HG03060 (cell line): Measurements from ENCODE around the gene ARHGAP42.
"Not testable (repeated sequence)": the region's sequence is repeated elsewhere in the genome, so short reads cannot be mapped to it uniquely, and the experiment has no call there.

Experiments used
- ATAC-seq: cut with Tn5 transposase; IDR thresholded peaks from one replicate; pipeline ENCODE4 v1.9.1; 2021; ENCODE audit warnings: low read depth, moderate number of reproducible peaks; ENCODE audit not compliant: unreplicated experiment

Gene ARHGAP42

GRCh38 chr11:100719362-100719761, 32.3 kb downstream of the ARHGAP42 start:
- ATAC-seq = no peak

- ATAC-seq = no peak
Observed at GRCh38 chr11:100719809-100720221, 32.7 kb downstream of the ARHGAP42 start.

DNA sequence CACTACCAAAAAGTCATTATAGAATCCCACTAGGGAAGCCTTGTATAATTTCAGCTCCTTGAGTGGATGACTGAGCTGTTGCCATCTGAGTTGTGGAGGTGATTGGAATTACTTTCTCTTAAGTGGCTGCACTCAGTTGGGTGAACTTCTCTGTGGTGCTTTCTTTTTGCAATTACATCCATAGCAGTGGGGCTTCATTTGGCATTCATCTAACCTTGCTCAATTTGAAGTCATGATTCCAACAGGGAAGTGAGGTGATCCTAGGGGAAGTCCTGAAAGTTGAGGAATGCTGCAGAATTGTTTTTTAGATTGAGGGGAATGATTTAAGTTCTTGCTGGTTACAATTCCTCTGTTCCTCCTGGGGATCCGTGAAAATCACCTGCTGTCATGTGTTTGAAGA, 39.6 kb downstream of the ARHGAP42 start:
- ATAC-seq = no peak

DNA sequence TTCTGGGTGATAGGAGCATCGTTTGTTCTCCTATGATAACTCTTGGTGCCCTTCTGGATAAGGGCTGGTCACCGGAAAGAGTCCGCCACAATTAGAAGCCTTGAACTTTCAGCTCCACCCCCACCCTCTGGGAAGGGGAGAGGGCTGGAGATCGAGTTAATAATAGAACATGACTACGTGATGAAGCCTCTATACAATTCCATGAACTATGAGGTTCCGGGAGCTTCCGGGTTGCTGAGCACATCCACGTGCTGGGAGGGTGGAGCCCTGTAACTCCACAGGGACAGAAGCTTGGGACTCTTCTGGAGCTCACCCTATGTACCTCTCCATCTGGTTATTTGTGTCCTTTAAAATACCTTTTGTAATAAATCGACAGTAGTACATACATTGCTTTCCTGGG, 40.3 kb downstream of the ARHGAP42 start:
- ATAC-seq = no peak

DNA sequence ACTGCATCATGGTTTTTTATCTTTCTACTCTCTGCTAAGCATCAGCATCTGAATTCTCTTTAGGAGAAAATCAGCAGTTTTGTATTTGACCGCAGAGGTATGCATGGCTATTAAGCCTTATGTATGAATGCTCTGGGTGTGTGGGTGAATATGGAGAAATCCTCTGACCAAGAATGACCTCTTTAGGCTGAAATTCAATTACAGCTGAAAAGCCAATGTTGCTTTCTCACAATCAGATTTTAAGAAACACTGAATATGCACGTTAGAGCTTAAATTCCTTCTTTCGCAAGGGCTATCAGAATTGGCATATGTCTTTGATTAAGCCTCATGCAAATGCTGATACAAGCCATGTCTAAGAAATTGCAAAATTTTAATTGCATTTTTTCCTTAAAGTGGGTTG, 43.2 kb downstream of the ARHGAP42 start:
- no peak for ATAC-seq

DNA sequence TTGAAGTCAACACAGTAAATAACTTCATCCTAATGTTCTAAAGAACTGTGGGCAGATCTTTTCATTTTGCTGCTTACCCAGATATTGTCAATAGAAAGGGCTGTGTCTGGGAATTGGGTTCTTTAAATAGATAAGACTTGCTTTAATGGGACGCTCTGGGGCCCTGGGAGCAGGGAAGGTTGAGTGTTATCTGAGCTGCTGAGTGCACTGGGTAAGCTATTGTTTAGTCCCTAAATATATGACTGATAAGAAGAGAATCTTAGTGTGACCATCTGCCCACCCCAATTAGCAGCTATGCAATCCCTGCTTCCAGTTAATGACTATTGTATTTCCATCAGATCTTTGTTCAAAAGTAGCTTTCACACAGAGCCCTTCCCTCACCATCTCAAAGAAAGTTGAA, 44.4 kb downstream of the ARHGAP42 start:
- ATAC-seq = no peak

GRCh38 chr11:100732949-100733348, 45.9 kb downstream of the ARHGAP42 start:
- no peak for ATAC-seq

- ATAC-seq = no peak
Observed at GRCh38 chr11:100734743-100735527, 47.8 kb downstream of the ARHGAP42 start.

DNA sequence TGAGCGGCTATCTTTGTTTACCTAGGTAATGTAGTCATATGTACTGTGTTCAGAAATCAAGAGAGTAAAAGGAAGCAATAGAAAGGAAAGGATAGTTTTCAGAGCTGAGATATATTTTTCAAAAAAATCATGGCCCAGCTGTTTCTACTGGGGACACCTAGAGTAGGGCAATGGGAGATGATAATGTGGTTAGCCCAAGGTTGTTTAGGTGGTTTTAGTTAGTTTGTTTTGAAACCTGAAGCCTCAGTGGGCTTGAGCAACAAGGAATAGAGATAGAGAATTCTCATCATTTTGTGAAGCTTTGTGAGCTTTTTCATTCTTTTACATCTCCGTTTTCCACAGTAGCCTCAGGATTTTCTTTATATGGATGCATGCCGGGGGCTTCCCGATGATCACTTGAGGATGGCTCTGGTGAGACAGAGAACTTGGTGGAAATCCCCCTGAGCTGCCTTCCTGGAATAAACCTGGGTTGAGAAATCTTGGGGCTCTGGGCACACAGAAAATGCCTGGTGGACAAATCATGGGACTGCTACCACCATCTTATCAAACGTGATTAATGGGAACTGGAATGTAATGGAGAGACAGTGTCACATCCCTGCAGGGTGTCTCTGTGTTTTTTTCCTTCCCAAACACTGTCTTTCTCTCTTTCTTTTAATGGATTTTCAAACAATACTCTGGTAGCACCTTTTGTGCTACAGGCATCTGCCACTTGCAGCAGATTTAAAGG, 49.0 kb downstream of the ARHGAP42 start:
- ATAC-seq = no peak

DNA sequence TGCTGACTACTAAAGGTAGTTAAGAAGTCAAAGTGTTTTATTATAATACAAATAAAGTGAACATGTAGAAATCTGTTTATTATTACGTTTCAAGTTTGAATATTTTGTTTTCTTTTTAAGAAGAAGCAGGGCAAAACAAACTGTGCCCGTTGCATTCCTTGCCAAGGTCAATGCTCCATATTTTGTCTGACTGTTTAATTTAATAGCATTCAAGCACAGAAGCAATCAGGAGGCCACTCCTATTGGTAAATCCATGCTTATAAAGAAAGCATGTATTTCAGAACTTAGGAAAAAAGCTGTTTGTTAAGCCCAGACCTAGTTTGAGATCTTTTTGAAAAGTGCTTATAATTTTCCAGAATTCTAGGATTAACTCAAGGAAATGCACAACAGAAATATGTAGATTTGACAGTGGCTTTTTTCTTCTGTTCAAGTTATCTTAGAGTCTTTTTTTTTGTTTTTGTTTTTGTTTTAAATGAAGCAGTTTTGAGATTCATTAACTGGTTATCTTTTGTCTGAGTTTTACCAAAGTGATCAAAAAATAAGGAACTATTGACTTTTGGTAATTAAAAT, 51.7 kb downstream of the ARHGAP42 start:
- no peak for ATAC-seq

GRCh38 chr11:100739666-100740065, 52.6 kb downstream of the ARHGAP42 start:
- ATAC-seq = no peak

- no peak for ATAC-seq
Observed at GRCh38 chr11:100740440-100740839, 53.4 kb downstream of the ARHGAP42 start.

- ATAC-seq = no peak
Observed at GRCh38 chr11:100741866-100742625, 55.0 kb downstream of the ARHGAP42 start.

- no peak for ATAC-seq
Observed at GRCh38 chr11:100746448-100746847, 59.4 kb downstream of the ARHGAP42 start.

GRCh38 chr11:100748153-100748552, 61.1 kb downstream of the ARHGAP42 start:
- ATAC-seq = no peak

DNA sequence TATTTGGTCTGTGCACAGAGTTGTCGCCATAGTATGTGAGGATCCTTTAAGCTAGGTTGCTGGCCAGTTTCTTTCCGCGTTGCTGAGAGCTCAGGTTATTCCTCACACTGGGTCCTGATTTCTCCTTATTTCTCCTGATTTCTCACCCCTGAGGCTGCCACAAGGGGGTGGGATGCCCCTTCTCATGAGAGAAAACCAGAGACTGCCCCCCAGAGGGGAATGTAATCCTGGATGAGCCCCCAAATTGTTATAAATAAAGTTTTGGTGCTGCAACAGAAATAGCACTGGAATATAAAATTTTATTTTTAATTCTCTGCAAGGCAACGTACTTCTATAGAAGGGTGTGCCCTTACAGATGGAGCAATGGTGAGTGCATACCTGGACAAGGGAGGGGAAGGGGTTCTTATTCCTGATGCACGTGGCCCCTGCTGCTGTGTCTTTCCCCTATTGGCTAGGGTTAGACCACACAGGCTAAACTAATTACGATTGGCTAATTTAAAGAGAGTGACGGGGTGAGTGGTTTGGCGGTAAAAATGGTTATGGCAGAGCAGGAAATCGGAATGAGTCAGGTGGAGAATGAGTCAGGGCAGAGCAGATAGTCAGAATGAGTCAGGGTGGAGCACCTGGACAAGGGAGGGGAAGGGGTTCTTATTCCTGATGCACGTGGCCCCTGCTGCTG, 62.9 kb downstream of the ARHGAP42 start:
- ATAC-seq = not testable (repeated sequence)

DNA sequence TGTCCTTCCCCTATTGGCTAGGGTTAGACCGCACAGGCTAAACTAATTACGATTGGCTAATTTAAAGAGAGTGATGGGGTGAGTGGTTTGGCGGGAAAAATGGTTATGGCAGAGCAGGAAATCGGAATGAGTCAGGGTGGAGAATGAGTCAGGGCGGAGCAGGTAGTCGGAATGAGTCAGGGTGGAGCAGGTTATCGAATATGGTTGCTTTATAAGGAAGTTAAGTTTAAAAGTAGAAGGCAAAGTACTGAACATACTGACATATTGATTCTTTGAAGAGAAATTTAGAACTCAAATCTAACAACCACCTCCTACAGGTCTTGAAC, 63.4 kb downstream of the ARHGAP42 start:
- ATAC-seq = not testable (repeated sequence)

- ATAC-seq = no peak
Observed at GRCh38 chr11:100752371-100753171, 65.5 kb downstream of the ARHGAP42 start.

- ATAC-seq = no peak
Observed at GRCh38 chr11:100753172-100753543, 66.1 kb downstream of the ARHGAP42 start.

- ATAC-seq = no peak
Observed at GRCh38 chr11:100753571-100753970, 66.5 kb downstream of the ARHGAP42 start.
